Right atrium auricular region (tissue), 2 donors: ENCODE data around the gene CMTM2. TPM values are rescaled to one million over a fixed set of nuclear protein-coding genes. Genes with fewer than 3 reads are reported as not detected.

ENCODE experiments used
- DNase-seq: peaks from one replicate; pipeline ENCODE4 v3.0.0-alpha.2; 2019; ENCODE audit warnings: low spot score
- H3K27ac ChIP-seq, 2 donors: fragments of 200-600 bp; sonication (generic); 1 replicate in 1 of 2; 2 replicates in 1 of 2; pipeline ENCODE4 v1.5.1; 2016 to 2019
- H3K27me3 ChIP-seq, 2 donors: fragments of 200-600 bp; sonication (generic); one replicate each; pipeline versions ENCODE4 v1.5.1 to v1.6.0; 2017 to 2019
- H3K36me3 ChIP-seq: fragments of 200-600 bp; sonication (generic); one replicate; pipeline ENCODE4 v1.5.1; 2016
- H3K4me1 ChIP-seq, 2 donors: fragments of 200-600 bp; sonication (generic); one replicate each; pipeline versions ENCODE4 v1.5.1 to v1.6.0; 2017 to 2019
- H3K4me3 ChIP-seq, 2 donors: fragments of 200-600 bp; sonication (generic); 1 replicate in 1 of 2; 2 replicates in 1 of 2; pipeline ENCODE4 v1.5.1; 2017 to 2019; ENCODE audit warnings: mild to moderate bottlenecking in 1 of 2, moderate library complexity in 1 of 2
- H3K9me3 ChIP-seq, 2 donors: fragments of 200-600 bp; sonication (generic); one replicate each; pipeline ENCODE4 v1.5.1; 2019
- CTCF ChIP-seq, 2 donors: fragments of 200-600 bp; sonication (generic); IDR thresholded peaks; one replicate each; pipeline ENCODE4 v1.5.1; 2019; ENCODE audit warnings: antibody characterized with exemption in 2 of 2
- total RNA-seq, 2 donors: library from RNA; depleted of rRNA; stranded (reverse); fragments of >200 nt; gene quantifications; one replicate each; pipeline ENCODE4 v1.1.0, GENCODE V29; 2016

Gene CMTM2
- total RNA-seq, 2 donors from 2014 or later: not detected

- no peaks in the 10 kb centered on the region for H3K9me3 ChIP-seq
- no peak for TF ChIP-seq CTCF (IDR thresholded peaks at IDR 0.05)
- no peaks in the 10 kb centered on the region for H3K27me3 ChIP-seq
- H3K36me3 ChIP-seq: no peaks in the 10 kb centered on the region
- DNase-seq: no peak
- H3K4me3 ChIP-seq: no peak overlapping the region
- peaks cover 0 to 32% of the 10 kb centered on the region in 2 donors for H3K4me1 ChIP-seq
- no peak overlapping the region for H3K27ac ChIP-seq
Measured at GRCh38 chr16:66554495-66554894, 24.8 kb upstream of the CMTM2 start.

GRCh38 chr16:66560107-66560506 lies 19.2 kb upstream of the CMTM2 start:
- H3K4me1 ChIP-seq: no peaks in the 10 kb centered on the region
- no peak overlapping the region for H3K4me3 ChIP-seq
- DNase-seq: no peak
- no peaks in the 10 kb centered on the region for H3K27me3 ChIP-seq
- H3K9me3 ChIP-seq: no peaks in the 10 kb centered on the region
- TF ChIP-seq CTCF (IDR thresholded peaks at IDR 0.05): no peak
- no peak overlapping the region for H3K27ac ChIP-seq
- no peaks in the 10 kb centered on the region for H3K36me3 ChIP-seq

GRCh38 chr16:66561381-66562080 lies 17.7 kb upstream of the CMTM2 start:
- Histone ChIP-seq H3K27me3 (no peaks in the 10 kb centered on the region), H3K4me3 (no peak overlapping the region), H3K9me3 (no peaks in the 10 kb centered on the region), H3K27ac (no peak overlapping the region), H3K36me3 (peaks cover 6% of the 10 kb centered on the region), H3K4me1 (no peaks in the 10 kb centered on the region)
- no peak for TF ChIP-seq CTCF (IDR thresholded peaks at IDR 0.05)
- DNase-seq: no peak

- Histone ChIP-seq H3K9me3 (no peaks in the 10 kb centered on the region), H3K27ac (no peak overlapping the region), H3K36me3 (peaks cover 11% of the 10 kb centered on the region), H3K4me1 (no peaks in the 10 kb centered on the region), H3K27me3 (no peaks in the 10 kb centered on the region), H3K4me3 (no peak overlapping the region)
- peak in 1 of 2 donors; percentile 18 for TF ChIP-seq CTCF (IDR thresholded peaks at IDR 0.05)
- no peak for DNase-seq
Measured at GRCh38 chr16:66562409-66562808, 16.9 kb upstream of the CMTM2 start.

- Histone ChIP-seq H3K9me3 (no peaks in the 10 kb centered on the region), H3K4me3 (no peak overlapping the region), H3K27me3 (no peaks in the 10 kb centered on the region), H3K27ac (no peak overlapping the region), H3K36me3 (peaks cover 11% of the 10 kb centered on the region), H3K4me1 (no peaks in the 10 kb centered on the region)
- no peak for DNase-seq
- no peak for TF ChIP-seq CTCF (IDR thresholded peaks at IDR 0.05)
Measured at GRCh38 chr16:66562986-66563385, 16.3 kb upstream of the CMTM2 start.
